ENCODE measurements around the gene AK2. TPM values are rescaled to one million over a fixed set of nuclear protein-coding genes. Genes with fewer than 3 reads are reported as not detected.

Gene AK2
- total and polyA plus RNA-seq, 2 donors (not counting 1 experiment from before 2014, with no cell fraction given) = 62.6 to 141 TPM

DNA sequence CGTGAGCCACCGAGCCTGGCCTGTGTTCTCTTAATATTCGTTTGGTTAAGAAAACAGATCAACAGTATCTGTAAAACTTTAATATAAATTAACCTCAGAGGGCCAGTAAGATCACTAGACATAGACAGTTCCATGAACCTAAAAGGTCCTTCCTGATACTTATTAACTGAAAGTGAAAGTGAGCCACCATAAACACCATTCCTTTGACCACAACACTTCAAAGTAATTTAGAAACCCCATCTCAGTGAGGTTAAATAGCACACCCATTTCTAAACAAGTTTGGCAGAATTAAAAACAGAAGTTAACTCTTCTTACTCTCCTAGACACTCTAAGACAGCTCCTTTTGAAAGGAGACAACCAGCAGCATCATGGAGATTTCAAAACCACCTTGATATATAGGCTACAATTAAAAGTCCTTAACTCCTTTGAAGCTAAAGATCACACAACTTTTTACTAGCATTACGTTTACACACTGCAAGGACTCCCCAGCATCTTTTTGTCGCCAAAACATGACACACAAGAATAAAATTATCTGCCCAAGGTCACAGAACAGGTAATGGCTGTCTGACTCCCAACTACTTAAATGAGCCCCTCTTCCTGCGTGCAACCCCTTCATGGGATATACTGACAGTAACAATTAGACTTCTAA is 74.3 kb downstream of the AK2 start:
- Histone ChIP-seq H3K36me3 (ENCODE audit: control insufficient read depth, insufficient read depth, low read length) (no peaks in the 10 kb centered on the region), H4K20me1 (ENCODE audit: control insufficient read depth, extremely low read depth, insufficient read depth, low read length) (no peaks in the 10 kb centered on the region), H3K27ac (ENCODE audit: insufficient read depth, low read length) (no peak overlapping the region), H3K9me3 (ENCODE audit: control insufficient read depth, insufficient read depth, low read depth, low read length) (no peaks in the 10 kb centered on the region), H3K4me2 (ENCODE audit: extremely low read depth, insufficient read depth, low read length) (peak overlapping the region; percentile 98), H3K4me1 (ENCODE audit: control insufficient read depth, extremely low read depth, insufficient read depth, low read length) (peaks cover 3% of the 10 kb centered on the region), H3K4me3 (replicated peaks in 1 of 4; ENCODE audit: control extremely low read depth in 1 of 4, insufficient read depth in 1 of 4, low read depth in 3 of 4, low read length in 4 of 4) (peak overlapping the region; percentile 46 to 80 (median 76)), H3K9ac (ENCODE audit: insufficient read depth, low read length) (no peak overlapping the region), H3K79me2 (ENCODE audit: control insufficient read depth, insufficient read depth, low read length) (peaks cover 33% of the 10 kb centered on the region), H3K27me3 (ENCODE audit: control insufficient read depth, insufficient read depth, low read length) (no peaks in the 10 kb centered on the region), H2AFZ (ENCODE audit: low read length) (no peak overlapping the region)
- TF ChIP-seq EZH2 (IDR thresholded peaks at IDR 0.05; ENCODE audit: low read length, missing control alignments) = no peak
- TF ChIP-seq, protein P1, sequence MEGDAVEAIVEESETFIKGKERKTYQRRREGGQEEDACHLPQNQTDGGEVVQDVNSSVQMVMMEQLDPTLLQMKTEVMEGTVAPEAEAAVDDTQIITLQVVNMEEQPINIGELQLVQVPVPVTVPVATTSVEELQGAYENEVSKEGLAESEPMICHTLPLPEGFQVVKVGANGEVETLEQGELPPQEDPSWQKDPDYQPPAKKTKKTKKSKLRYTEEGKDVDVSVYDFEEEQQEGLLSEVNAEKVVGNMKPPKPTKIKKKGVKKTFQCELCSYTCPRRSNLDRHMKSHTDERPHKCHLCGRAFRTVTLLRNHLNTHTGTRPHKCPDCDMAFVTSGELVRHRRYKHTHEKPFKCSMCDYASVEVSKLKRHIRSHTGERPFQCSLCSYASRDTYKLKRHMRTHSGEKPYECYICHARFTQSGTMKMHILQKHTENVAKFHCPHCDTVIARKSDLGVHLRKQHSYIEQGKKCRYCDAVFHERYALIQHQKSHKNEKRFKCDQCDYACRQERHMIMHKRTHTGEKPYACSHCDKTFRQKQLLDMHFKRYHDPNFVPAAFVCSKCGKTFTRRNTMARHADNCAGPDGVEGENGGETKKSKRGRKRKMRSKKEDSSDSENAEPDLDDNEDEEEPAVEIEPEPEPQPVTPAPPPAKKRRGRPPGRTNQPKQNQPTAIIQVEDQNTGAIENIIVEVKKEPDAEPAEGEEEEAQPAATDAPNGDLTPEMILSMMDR (conservative IDR thresholded peaks at IDR 0.05 in 1 of 2, IDR thresholded peaks at IDR 0.05 in 1 of 2; ENCODE audit: low read depth in 1 of 2, low read length in 2 of 2) = no peak
- DNase-seq (ENCODE audit: low read depth in 2 of 2) = peak in 1 of 2 donors; percentile 34

DNA sequence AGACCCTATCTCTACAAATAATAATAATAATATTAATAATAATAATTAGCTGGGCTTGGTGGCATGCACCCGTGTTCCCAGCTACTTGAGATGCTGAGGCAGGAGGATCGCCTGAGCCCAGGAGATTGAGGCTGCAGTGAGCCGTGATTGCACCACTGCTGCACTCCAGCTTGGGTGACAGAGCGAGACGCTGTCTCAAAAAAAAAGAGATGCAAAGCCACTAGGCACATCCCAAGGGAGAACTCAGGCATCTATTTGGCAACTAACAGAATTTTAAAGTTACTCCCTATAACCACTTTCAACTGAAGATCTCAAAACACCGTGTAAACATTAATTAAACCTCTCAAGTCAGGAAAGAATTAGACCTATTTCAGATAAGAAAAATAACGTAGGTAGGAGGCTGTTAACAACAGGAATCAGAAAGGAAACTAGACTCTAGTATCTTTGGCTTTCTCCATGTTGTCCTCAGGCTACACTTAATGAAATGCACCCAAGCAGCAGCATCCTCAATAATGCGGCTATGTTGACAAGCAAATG is 75.8 kb downstream of the AK2 start:
- Histone ChIP-seq H3K79me2 (ENCODE audit: control insufficient read depth, insufficient read depth, low read length) (peaks cover 33% of the 10 kb centered on the region), H3K4me1 (ENCODE audit: control insufficient read depth, extremely low read depth, insufficient read depth, low read length) (peaks cover 3% of the 10 kb centered on the region), H3K4me2 (ENCODE audit: extremely low read depth, insufficient read depth, low read length) (no peak overlapping the region), H3K36me3 (ENCODE audit: control insufficient read depth, insufficient read depth, low read length) (no peaks in the 10 kb centered on the region), H3K9me3 (ENCODE audit: control insufficient read depth, insufficient read depth, low read depth, low read length) (no peaks in the 10 kb centered on the region), H3K27ac (ENCODE audit: insufficient read depth, low read length) (no peak overlapping the region), H3K27me3 (ENCODE audit: control insufficient read depth, insufficient read depth, low read length) (no peaks in the 10 kb centered on the region), H2AFZ (ENCODE audit: low read length) (no peak overlapping the region), H4K20me1 (ENCODE audit: control insufficient read depth, extremely low read depth, insufficient read depth, low read length) (no peaks in the 10 kb centered on the region), H3K4me3 (replicated peaks in 1 of 4; ENCODE audit: control extremely low read depth in 1 of 4, insufficient read depth in 1 of 4, low read depth in 3 of 4, low read length in 4 of 4) (no peak overlapping the region), H3K9ac (ENCODE audit: insufficient read depth, low read length) (no peak overlapping the region)
- TF ChIP-seq, protein P1 (conservative IDR thresholded peaks at IDR 0.05 in 1 of 2, IDR thresholded peaks at IDR 0.05 in 1 of 2; ENCODE audit: low read depth in 1 of 2, low read length in 2 of 2) = no peak
- TF ChIP-seq EZH2 (IDR thresholded peaks at IDR 0.05; ENCODE audit: low read length, missing control alignments) = no peak
- no peak for DNase-seq (ENCODE audit: low read depth in 2 of 2)

DNA sequence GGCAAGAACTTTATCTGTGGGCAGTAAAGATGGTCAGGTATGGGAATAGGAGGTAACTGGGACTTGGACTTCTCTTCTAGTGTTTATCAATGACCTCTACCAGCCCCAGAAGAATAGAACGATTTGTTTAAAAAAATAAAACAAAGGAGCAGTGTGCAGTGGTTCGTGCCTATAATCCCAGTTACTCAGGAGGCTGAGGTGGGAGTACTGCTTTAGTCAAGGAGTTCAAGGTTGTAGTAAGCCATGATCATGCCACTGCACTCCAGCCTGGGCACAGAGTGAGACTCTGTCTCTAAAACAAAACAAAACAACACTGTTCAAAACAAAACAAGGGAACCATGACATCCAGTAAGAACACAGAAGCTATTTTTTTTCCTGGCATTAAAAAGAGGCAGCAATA is 76.3 kb downstream of the AK2 start:
- TF ChIP-seq, protein P1 (conservative IDR thresholded peaks at IDR 0.05 in 1 of 2, IDR thresholded peaks at IDR 0.05 in 1 of 2; ENCODE audit: low read depth in 1 of 2, low read length in 2 of 2) = no peak
- Histone ChIP-seq H3K27me3 (ENCODE audit: control insufficient read depth, insufficient read depth, low read length) (no peaks in the 10 kb centered on the region), H2AFZ (ENCODE audit: low read length) (no peak overlapping the region), H3K4me1 (ENCODE audit: control insufficient read depth, extremely low read depth, insufficient read depth, low read length) (peaks cover 3% of the 10 kb centered on the region), H3K27ac (ENCODE audit: insufficient read depth, low read length) (no peak overlapping the region), H3K9me3 (ENCODE audit: control insufficient read depth, insufficient read depth, low read depth, low read length) (no peaks in the 10 kb centered on the region), H3K36me3 (ENCODE audit: control insufficient read depth, insufficient read depth, low read length) (no peaks in the 10 kb centered on the region), H3K4me2 (ENCODE audit: extremely low read depth, insufficient read depth, low read length) (no peak overlapping the region), H3K4me3 (replicated peaks in 1 of 4; ENCODE audit: control extremely low read depth in 1 of 4, insufficient read depth in 1 of 4, low read depth in 3 of 4, low read length in 4 of 4) (no peak overlapping the region), H3K9ac (ENCODE audit: insufficient read depth, low read length) (no peak overlapping the region), H3K79me2 (ENCODE audit: control insufficient read depth, insufficient read depth, low read length) (peaks cover 33% of the 10 kb centered on the region), H4K20me1 (ENCODE audit: control insufficient read depth, extremely low read depth, insufficient read depth, low read length) (no peaks in the 10 kb centered on the region)
- no peak for DNase-seq (ENCODE audit: low read depth in 2 of 2)

Data from fibroblast of lung (primary cell).